ENCODE data around the gene SFI1.
"Not testable (repeated sequence)": the region's sequence is repeated elsewhere in the genome, so short reads cannot be mapped to it uniquely, and the experiment has no call there.

SFI1 gene

DNA sequence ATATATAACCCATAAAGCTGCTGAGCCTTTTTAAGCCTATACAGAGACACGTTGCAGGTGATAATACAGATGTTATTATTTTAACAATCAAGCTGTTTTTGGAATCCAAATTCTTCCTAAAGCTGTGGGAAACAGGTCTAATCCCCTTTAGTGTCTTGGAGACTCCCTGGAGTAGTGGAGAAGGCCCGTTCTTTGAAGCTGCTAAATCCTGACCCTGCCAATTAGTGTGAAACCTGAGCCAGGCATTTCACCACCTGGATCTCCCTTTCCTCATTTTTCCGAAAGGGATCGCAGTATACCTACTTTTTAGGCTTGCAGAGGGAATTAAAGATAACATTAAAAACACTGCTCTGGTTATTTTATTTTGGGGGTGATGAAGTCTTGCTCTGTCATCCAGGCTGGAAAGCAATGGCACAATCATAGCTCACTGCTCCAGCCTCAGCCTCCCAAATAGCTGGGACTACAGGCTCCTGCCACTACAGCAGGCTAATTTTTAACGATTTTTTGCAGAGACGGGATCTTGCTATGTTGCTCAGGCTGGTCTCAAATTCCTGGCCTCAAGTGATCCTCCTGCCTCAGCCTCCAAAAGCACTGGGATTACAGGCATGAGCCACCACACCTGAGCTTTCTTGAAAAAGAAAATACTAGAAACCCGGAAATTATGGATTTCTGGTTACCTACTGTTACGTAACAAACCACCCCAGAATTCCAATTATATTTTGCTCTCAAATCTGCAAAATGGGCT is 4.9 kb upstream of the SFI1 start:
- H3K36me3 ChIP-seq (ENCODE audit: control insufficient read depth in 1 of 2, insufficient read depth in 2 of 2, low read length in 2 of 2) = peaks cover 3 to 5% of the 10 kb centered on the region in 2 donors
- no peak overlapping the region for H3K27ac ChIP-seq (ENCODE audit: low read depth, low read length)
- peak overlapping the region in 1 of 2 donors; percentile 87 for H3K4me3 ChIP-seq (ENCODE audit: low read depth in 1 of 2, low read length in 2 of 2)
- no peaks in the 10 kb centered on the region for H3K9me3 ChIP-seq (ENCODE audit: control insufficient read depth in 1 of 2, low read length in 2 of 2)
- H3K9ac ChIP-seq (ENCODE audit: low read depth in 1 of 2, low read length in 2 of 2) = peak overlapping the region in 1 of 2 donors; percentile 78
- H3K27me3 ChIP-seq (ENCODE audit: control insufficient read depth in 1 of 2, insufficient read depth in 2 of 2, low read length in 2 of 2) = no peaks in the 10 kb centered on the region
- H3K4me1 ChIP-seq (ENCODE audit: control insufficient read depth in 1 of 2, insufficient read depth in 2 of 2, low read length in 2 of 2) = peaks cover 21 to 29% of the 10 kb centered on the region in 2 donors

DNA sequence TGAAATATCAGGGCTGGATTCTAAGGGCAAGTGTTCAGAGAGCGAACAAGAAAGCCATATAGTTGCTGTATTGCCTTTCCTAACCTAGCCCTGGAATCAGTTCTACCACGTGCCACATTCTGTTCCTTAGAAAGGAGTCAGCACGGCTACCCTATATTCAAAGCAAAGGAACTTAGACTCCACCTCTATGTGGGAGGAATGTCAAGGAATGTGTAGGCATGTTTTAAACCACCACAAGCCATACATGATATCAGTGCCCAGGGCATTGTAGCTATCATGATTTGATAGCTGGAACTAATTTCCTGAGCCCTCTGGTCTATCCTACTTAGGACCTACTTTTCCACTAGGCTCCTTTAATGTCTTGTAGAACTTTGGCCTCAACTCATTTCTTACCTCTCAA is 4.2 kb upstream of the SFI1 start:
- peaks cover 3 to 5% of the 10 kb centered on the region in 2 donors for H3K36me3 ChIP-seq (ENCODE audit: control insufficient read depth in 1 of 2, insufficient read depth in 2 of 2, low read length in 2 of 2)
- H3K9ac ChIP-seq (ENCODE audit: low read depth in 1 of 2, low read length in 2 of 2) = no peak overlapping the region
- H3K9me3 ChIP-seq (ENCODE audit: control insufficient read depth in 1 of 2, low read length in 2 of 2) = no peaks in the 10 kb centered on the region
- no peak overlapping the region for H3K27ac ChIP-seq (ENCODE audit: low read depth, low read length)
- H3K4me3 ChIP-seq (ENCODE audit: low read depth in 1 of 2, low read length in 2 of 2) = no peak overlapping the region
- H3K27me3 ChIP-seq (ENCODE audit: control insufficient read depth in 1 of 2, insufficient read depth in 2 of 2, low read length in 2 of 2) = no peaks in the 10 kb centered on the region
- H3K4me1 ChIP-seq (ENCODE audit: control insufficient read depth in 1 of 2, insufficient read depth in 2 of 2, low read length in 2 of 2) = peaks cover 24 to 35% of the 10 kb centered on the region in 2 donors

DNA sequence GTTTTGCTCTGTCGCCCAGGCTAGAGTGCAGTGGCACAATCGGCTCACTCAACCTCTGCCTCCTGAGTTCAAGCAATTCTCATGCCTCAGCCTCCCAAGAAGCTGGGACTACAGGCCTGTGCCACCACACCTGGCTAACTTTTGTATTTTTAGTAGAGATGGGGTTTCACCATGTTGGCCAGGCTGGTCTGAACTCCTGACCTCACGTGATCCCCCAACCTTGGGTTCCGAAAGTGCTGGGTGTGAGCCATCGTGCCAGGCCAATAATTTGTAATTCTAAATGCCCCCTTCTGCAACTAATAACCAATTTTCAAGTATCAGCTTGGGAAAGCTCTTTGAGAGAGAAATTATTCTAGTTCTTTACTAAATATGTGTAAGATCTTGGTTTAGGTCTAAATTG is 3.0 kb upstream of the SFI1 start:
- H3K27ac ChIP-seq (ENCODE audit: low read depth, low read length) = not testable (repeated sequence)

DNA sequence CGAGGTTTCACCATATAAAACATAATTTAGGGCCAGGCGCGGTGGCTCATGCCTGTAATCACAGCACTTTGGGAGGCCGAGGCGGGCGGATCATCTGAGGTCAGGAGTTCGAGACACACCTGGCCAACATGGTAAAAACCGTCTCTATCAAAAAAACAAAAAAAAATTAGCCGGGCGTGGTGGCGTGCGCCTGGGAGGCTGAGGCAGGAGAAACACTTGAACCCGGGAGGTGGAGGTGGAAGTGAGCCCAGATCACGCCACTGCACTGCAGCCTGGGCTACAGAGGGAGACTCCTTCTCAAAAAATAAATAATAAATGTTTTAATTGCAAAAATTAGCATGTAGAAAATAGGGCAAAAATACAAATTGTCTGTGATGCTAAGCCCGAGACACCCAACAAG is 993 bp upstream of the SFI1 start:
- H3K4me3 ChIP-seq (ENCODE audit: low read depth in 1 of 2, low read length in 2 of 2) = peak overlapping the region; percentile 79 to 92
- peak overlapping the region; percentile 70 to 82 for H3K9ac ChIP-seq (ENCODE audit: low read depth in 1 of 2, low read length in 2 of 2)
- no peaks in the 10 kb centered on the region for H3K27me3 ChIP-seq (ENCODE audit: control insufficient read depth in 1 of 2, insufficient read depth in 2 of 2, low read length in 2 of 2)
- H3K9me3 ChIP-seq (ENCODE audit: control insufficient read depth in 1 of 2, low read length in 2 of 2) = no peaks in the 10 kb centered on the region
- peaks cover 14 to 26% of the 10 kb centered on the region in 2 donors for H3K4me1 ChIP-seq (ENCODE audit: control insufficient read depth in 1 of 2, insufficient read depth in 2 of 2, low read length in 2 of 2)
- no peaks in the 10 kb centered on the region for H3K36me3 ChIP-seq (ENCODE audit: control insufficient read depth in 1 of 2, insufficient read depth in 2 of 2, low read length in 2 of 2)
- H3K27ac ChIP-seq (ENCODE audit: low read depth, low read length) = no peak overlapping the region

More for the DNA sequence above, 3.0 kb upstream of the SFI1 start:
- not testable (repeated sequence) for H3K27me3 ChIP-seq (ENCODE audit: control insufficient read depth in 1 of 2, insufficient read depth in 2 of 2, low read length in 2 of 2); H3K9ac ChIP-seq (ENCODE audit: low read depth in 1 of 2, low read length in 2 of 2); H3K4me3 ChIP-seq (ENCODE audit: low read depth in 1 of 2, low read length in 2 of 2); H3K9me3 ChIP-seq (ENCODE audit: control insufficient read depth in 1 of 2, low read length in 2 of 2); H3K36me3 ChIP-seq (ENCODE audit: control insufficient read depth in 1 of 2, insufficient read depth in 2 of 2, low read length in 2 of 2)
- peaks cover 19 to 31% of the 10 kb centered on the region in 2 donors for H3K4me1 ChIP-seq (ENCODE audit: control insufficient read depth in 1 of 2, insufficient read depth in 2 of 2, low read length in 2 of 2)

DNA sequence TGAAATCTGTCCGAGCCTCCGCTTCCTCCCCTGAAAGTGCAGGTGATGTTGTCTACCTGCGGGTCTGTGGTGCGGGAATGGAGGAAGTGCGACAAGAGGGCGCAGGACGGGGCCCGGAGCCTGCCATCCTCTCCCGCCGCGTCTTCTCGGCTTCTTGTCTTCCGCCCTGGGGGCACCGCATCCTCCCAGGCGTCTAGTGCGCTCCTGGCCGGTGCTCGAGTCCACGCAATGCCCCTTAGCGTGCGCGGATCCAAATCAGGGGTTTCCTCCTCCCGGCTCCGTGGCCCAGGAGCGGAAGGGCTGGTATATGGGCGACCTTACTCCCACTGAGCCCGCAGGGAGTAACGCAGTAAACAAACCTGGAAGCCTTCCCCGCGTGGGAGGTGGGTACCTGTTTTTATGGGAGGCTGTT is 405 bp downstream of the SFI1 start:
- H3K27ac ChIP-seq (ENCODE audit: low read depth, low read length) = peak overlapping the region; percentile 62
- peak overlapping the region; percentile 79 to 92 for H3K4me3 ChIP-seq (ENCODE audit: low read depth in 1 of 2, low read length in 2 of 2)
- H3K9me3 ChIP-seq (ENCODE audit: control insufficient read depth in 1 of 2, low read length in 2 of 2) = no peaks in the 10 kb centered on the region
- no peaks in the 10 kb centered on the region for H3K36me3 ChIP-seq (ENCODE audit: control insufficient read depth in 1 of 2, insufficient read depth in 2 of 2, low read length in 2 of 2)
- peaks cover 6 to 16% of the 10 kb centered on the region in 2 donors for H3K4me1 ChIP-seq (ENCODE audit: control insufficient read depth in 1 of 2, insufficient read depth in 2 of 2, low read length in 2 of 2)
- H3K9ac ChIP-seq (ENCODE audit: low read depth in 1 of 2, low read length in 2 of 2) = peak overlapping the region; percentile 70 to 82
- no peaks in the 10 kb centered on the region for H3K27me3 ChIP-seq (ENCODE audit: control insufficient read depth in 1 of 2, insufficient read depth in 2 of 2, low read length in 2 of 2)

DNA sequence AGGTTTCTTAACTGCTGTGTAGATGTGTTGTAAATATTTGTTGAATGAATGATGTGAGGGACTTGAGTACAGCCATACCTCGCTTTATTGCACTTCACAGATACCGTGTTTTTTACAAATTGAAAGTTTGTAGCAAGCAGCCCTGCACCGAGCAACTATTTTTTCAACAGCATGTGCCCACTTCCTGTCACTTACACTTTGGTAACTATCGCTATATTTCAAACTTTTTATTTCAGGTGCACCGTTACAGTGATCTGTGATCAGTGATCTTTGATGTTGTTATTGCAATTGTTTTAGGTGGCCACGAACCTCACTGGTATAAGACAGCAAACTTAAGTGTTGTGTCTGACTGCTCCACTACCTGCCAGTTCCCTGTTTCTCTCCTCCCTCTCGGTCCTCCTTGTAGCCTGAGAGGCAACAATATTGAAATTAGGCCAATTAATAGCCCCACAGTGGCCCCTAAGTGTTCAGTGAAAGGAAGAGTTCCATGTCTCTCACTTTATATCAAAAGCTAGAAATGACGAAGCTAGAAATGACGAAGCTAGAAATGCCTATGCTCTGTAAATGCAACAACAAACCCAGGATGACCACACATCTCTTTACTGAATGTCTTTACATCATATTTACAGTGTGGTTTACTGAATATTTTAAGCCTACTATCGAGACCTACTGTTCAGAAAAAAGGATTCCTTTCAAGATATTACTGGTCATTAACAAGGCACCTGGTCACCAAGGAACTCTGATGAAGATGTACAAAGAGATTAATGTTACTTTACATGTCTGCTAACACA is 1.0 kb downstream of the SFI1 start:
- peak overlapping the region; percentile 70 to 82 for H3K9ac ChIP-seq (ENCODE audit: low read depth in 1 of 2, low read length in 2 of 2)

DNA sequence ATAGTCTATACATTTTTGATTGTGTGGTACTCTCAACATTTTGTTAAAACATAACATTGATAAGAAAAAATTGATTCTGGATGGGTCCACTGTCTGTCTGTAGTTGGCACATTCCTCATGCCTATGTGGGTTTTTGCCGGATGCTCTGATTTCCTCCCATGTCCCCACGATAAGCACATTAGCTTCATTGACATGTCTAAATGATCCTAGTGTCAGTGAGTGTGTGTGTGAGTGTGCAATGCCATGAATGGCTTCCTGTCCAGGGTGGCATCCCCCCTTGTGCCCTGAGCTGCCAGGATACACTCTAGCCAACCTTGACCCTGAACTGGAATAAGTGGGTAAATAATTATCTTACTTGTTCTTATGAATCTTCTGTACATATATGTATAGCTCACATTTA is 5.4 kb downstream of the SFI1 start:
- Histone ChIP-seq H3K36me3 (ENCODE audit: control insufficient read depth in 1 of 2, insufficient read depth in 2 of 2, low read length in 2 of 2) (no peaks in the 10 kb centered on the region), H3K9ac (ENCODE audit: low read depth in 1 of 2, low read length in 2 of 2) (no peak overlapping the region), H3K4me3 (ENCODE audit: low read depth in 1 of 2, low read length in 2 of 2) (no peak overlapping the region), H3K27ac (ENCODE audit: low read depth, low read length) (no peak overlapping the region), H3K27me3 (ENCODE audit: control insufficient read depth in 1 of 2, insufficient read depth in 2 of 2, low read length in 2 of 2) (no peaks in the 10 kb centered on the region), H3K4me1 (ENCODE audit: control insufficient read depth in 1 of 2, insufficient read depth in 2 of 2, low read length in 2 of 2) (peaks cover 6% of the 10 kb centered on the region in 2 donors), H3K9me3 (ENCODE audit: control insufficient read depth in 1 of 2, low read length in 2 of 2) (no peaks in the 10 kb centered on the region)

More for the DNA sequence above, 1.0 kb downstream of the SFI1 start:
- Histone ChIP-seq H3K27me3 (ENCODE audit: control insufficient read depth in 1 of 2, insufficient read depth in 2 of 2, low read length in 2 of 2) (no peaks in the 10 kb centered on the region), H3K4me3 (ENCODE audit: low read depth in 1 of 2, low read length in 2 of 2) (peak overlapping the region; percentile 79 to 92), H3K36me3 (ENCODE audit: control insufficient read depth in 1 of 2, insufficient read depth in 2 of 2, low read length in 2 of 2) (no peaks in the 10 kb centered on the region), H3K9me3 (ENCODE audit: control insufficient read depth in 1 of 2, low read length in 2 of 2) (no peaks in the 10 kb centered on the region), H3K27ac (ENCODE audit: low read depth, low read length) (no peak overlapping the region), H3K4me1 (ENCODE audit: control insufficient read depth in 1 of 2, insufficient read depth in 2 of 2, low read length in 2 of 2) (peaks cover 6 to 12% of the 10 kb centered on the region in 2 donors)

DNA sequence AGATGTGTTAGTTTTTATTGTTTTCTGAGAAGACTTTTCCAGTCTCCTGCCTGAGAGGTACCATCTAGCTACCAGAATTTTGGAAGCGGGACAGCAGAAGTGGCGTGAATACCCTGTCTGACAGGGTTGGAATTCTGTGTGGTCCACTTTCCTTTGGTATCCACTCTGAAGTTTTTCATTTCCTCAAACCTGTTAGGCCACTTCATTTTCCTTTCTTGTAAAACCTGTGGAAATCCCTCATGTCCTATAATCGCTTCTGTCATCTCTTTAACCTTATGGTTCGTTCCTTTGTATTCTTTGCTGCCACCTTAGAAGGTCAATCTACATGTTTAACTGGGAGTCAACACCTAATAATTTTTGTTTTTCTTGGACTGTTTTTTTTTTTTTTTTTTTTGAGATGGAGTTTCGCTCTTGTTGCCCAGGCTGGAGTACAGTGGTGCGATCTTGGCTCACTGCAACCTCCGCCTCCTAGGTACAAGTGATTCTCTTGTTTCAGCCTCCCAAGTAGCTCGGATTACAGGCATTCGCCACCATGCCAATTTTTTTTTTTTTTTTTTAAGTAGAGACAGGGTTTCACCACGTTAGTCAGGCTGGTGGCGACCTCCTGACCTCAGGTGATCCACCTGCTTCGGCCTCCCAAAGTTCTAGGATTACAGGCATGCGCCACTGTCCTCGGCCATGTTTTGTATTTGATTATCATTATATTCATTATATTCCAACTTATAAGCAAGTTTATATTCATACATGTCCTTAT is 7.1 kb downstream of the SFI1 start:
- no peak overlapping the region for H3K9ac ChIP-seq (ENCODE audit: low read depth in 1 of 2, low read length in 2 of 2)
- H3K27me3 ChIP-seq (ENCODE audit: control insufficient read depth in 1 of 2, insufficient read depth in 2 of 2, low read length in 2 of 2) = no peaks in the 10 kb centered on the region
- no peak overlapping the region for H3K4me3 ChIP-seq (ENCODE audit: low read depth in 1 of 2, low read length in 2 of 2)
- H3K36me3 ChIP-seq (ENCODE audit: control insufficient read depth in 1 of 2, insufficient read depth in 2 of 2, low read length in 2 of 2) = no peaks in the 10 kb centered on the region
- H3K9me3 ChIP-seq (ENCODE audit: control insufficient read depth in 1 of 2, low read length in 2 of 2) = no peaks in the 10 kb centered on the region
- H3K4me1 ChIP-seq (ENCODE audit: control insufficient read depth in 1 of 2, insufficient read depth in 2 of 2, low read length in 2 of 2) = no peaks in the 10 kb centered on the region
- H3K27ac ChIP-seq (ENCODE audit: low read depth, low read length) = no peak overlapping the region

DNA sequence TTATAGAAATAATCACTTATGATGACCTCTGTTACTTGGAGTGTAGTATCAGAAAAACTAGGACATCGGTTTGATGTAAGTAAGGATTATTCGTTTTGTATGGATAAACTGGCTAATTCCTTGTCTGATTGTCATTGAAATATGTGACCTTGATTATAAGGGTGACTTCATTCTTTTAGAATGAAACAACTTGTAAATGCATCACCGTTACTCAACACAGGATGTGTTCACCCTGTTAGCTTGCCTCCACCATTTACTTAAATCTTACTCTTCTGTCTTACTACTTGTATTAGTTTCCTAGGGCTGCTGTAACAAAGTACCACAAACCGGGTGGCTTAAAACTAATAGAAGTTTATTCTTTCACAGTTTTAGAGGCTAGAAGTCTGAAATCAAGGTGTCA is 7.9 kb downstream of the SFI1 start:
- no peaks in the 10 kb centered on the region for H3K4me1 ChIP-seq (ENCODE audit: control insufficient read depth in 1 of 2, insufficient read depth in 2 of 2, low read length in 2 of 2)
- no peaks in the 10 kb centered on the region for H3K9me3 ChIP-seq (ENCODE audit: control insufficient read depth in 1 of 2, low read length in 2 of 2)
- no peaks in the 10 kb centered on the region for H3K27me3 ChIP-seq (ENCODE audit: control insufficient read depth in 1 of 2, insufficient read depth in 2 of 2, low read length in 2 of 2)
- H3K9ac ChIP-seq (ENCODE audit: low read depth in 1 of 2, low read length in 2 of 2) = no peak overlapping the region
- H3K27ac ChIP-seq (ENCODE audit: low read depth, low read length) = no peak overlapping the region
- peaks cover 0 to 4% of the 10 kb centered on the region in 2 donors for H3K36me3 ChIP-seq (ENCODE audit: control insufficient read depth in 1 of 2, insufficient read depth in 2 of 2, low read length in 2 of 2)
- no peak overlapping the region for H3K4me3 ChIP-seq (ENCODE audit: low read depth in 1 of 2, low read length in 2 of 2)

DNA sequence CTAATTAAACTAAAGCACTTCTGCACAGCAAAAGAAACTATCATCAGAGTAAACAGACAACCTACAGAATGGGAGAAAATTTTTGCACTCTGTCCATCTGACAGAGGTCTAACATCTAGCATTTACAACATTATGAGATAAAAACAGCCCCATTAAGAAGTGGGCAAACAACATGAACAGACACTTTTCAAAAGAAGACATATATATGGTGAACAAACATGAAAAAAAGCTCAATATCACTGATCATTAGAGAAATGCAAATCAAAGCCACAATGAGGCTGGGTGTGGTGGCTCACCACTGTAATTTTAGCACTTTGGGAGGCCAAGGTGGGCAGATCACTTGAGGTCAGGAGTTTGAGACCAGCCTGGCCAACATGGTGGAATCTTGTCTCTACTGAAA is 11.2 kb downstream of the SFI1 start:
- H3K9ac ChIP-seq (ENCODE audit: low read depth in 1 of 2, low read length in 2 of 2); H3K9me3 ChIP-seq (ENCODE audit: control insufficient read depth in 1 of 2, low read length in 2 of 2); H3K4me3 ChIP-seq (ENCODE audit: low read depth in 1 of 2, low read length in 2 of 2); H3K27ac ChIP-seq (ENCODE audit: low read depth, low read length); H3K4me1 ChIP-seq (ENCODE audit: control insufficient read depth in 1 of 2, insufficient read depth in 2 of 2, low read length in 2 of 2); H3K27me3 ChIP-seq (ENCODE audit: control insufficient read depth in 1 of 2, insufficient read depth in 2 of 2, low read length in 2 of 2): not testable (repeated sequence)
- peaks cover 0 to 14% of the 10 kb centered on the region in 2 donors for H3K36me3 ChIP-seq (ENCODE audit: control insufficient read depth in 1 of 2, insufficient read depth in 2 of 2, low read length in 2 of 2)
